Stimulated activated effector memory CD8-positive, alpha-beta T cell treated with anti-CD3 and anti-CD28 coated beads, Interleukin-12 subunit alpha, Interleukin-12 subunit beta, amount 100 ng/mL, for 72 hours (primary cell): ENCODE results near the gene NEURL3.
"Not testable (repeated sequence)": the region's sequence is repeated elsewhere in the genome, so short reads cannot be mapped to it uniquely, and the experiment has no call there.

Experiments used
- ATAC-seq: fragments of 150-1000 bp; cut with Tn5 transposase; 2 replicates; pipeline ENCODE4 v1.10.0; 2021
- DNase-seq, 2 donors: peaks; one replicate each; pipeline ENCODE4 v3.0.0; 2021 to 2022; ENCODE audit warnings: low spot score in 2 of 2
- H3K27ac Mint-ChIP-seq: one replicate; pipeline ENCODE4 v1.8.0; 2022; ENCODE audit warnings: mild to moderate bottlenecking, mixed read lengths
- H3K36me3 Mint-ChIP-seq: one replicate; pipeline ENCODE4 v1.8.0; 2022; ENCODE audit warnings: mild to moderate bottlenecking, mixed read lengths
- H3K4me1 Mint-ChIP-seq: one replicate; pipeline ENCODE4 v1.8.0; 2022; ENCODE audit warnings: mixed read lengths
- H3K4me3 Mint-ChIP-seq: one replicate; pipeline ENCODE4 v1.8.0; 2022; ENCODE audit warnings: mild to moderate bottlenecking, mixed read lengths
- H3K9me3 Mint-ChIP-seq: one replicate; pipeline ENCODE4 v1.8.0; 2022; ENCODE audit warnings: mixed read lengths

NEURL3 gene

GRCh38 chr2:96468904-96469303 is 36.3 kb downstream of the NEURL3 start:
- Mint-ChIP-seq H3K4me3 (no peak overlapping the region), H3K27ac (no peak overlapping the region), H3K4me1 (peaks cover 9% of the 10 kb centered on the region), H3K36me3 (no peaks in the 10 kb centered on the region), H3K9me3 (no peaks in the 10 kb centered on the region)
- DNase-seq (no peak), ATAC-seq (no peak)

GRCh38 chr2:96464651-96465050 is 40.5 kb downstream of the NEURL3 start:
- no peak overlapping the region for H3K27ac Mint-ChIP-seq
- no peak for ATAC-seq

DNA sequence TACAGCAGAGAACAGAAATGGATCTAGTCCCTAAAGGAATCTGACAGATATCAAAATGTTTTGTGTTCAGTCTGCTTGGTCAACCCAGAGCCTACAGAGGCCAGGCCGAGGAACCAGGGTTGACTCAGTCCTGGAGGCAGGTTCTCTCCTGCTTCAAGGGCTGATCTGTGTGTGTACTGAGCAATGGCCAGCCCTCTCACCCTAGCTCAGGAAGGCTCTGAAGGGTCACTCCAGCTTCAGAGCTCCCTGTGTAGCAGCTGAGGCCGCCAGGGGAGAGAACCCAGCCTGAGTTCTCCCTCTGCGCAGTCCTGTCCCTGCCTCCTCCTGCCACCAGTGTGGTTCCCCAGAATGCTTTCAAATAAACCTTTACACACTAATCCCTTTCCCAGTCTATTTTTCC is 41.1 kb downstream of the NEURL3 start:
- Mint-ChIP-seq H3K27ac (no peak overlapping the region), H3K9me3 (no peaks in the 10 kb centered on the region), H3K36me3 (no peaks in the 10 kb centered on the region), H3K4me3 (no peak overlapping the region), H3K4me1 (no peaks in the 10 kb centered on the region)
- ATAC-seq (peak; percentile 36), DNase-seq (no peak)

More at GRCh38 chr2:96464651-96465050, 40.5 kb downstream of the NEURL3 start:
- H3K4me1 Mint-ChIP-seq = no peaks in the 10 kb centered on the region
- H3K4me3 Mint-ChIP-seq = no peak overlapping the region
- DNase-seq = no peak
- H3K9me3 Mint-ChIP-seq = no peaks in the 10 kb centered on the region
- H3K36me3 Mint-ChIP-seq = no peaks in the 10 kb centered on the region

DNA sequence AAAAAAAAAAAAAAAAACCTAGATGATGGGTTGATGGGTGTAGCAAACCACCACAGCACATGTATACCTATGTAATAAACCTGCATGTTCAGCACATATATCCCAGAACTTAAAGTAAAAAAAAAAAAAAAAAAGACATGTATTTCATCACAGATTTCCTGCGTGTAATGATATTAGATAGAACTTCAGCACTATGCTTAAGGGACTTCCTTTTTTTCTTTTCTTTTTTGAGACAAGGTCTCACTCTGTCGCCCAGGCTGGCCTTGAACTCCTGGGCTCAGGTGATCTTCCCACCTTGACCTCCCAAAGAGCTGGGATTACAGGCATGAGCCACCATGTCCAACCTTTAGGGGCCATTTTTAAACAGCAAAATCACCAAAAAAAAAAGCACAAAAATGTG is 42.0 kb downstream of the NEURL3 start:
- DNase-seq (no peak), ATAC-seq (no peak)
- no peaks in the 10 kb centered on the region for H3K4me1 Mint-ChIP-seq
- H3K27ac Mint-ChIP-seq = no peak overlapping the region
- no peaks in the 10 kb centered on the region for H3K36me3 Mint-ChIP-seq
- H3K4me3 Mint-ChIP-seq = no peak overlapping the region
- no peaks in the 10 kb centered on the region for H3K9me3 Mint-ChIP-seq

DNA sequence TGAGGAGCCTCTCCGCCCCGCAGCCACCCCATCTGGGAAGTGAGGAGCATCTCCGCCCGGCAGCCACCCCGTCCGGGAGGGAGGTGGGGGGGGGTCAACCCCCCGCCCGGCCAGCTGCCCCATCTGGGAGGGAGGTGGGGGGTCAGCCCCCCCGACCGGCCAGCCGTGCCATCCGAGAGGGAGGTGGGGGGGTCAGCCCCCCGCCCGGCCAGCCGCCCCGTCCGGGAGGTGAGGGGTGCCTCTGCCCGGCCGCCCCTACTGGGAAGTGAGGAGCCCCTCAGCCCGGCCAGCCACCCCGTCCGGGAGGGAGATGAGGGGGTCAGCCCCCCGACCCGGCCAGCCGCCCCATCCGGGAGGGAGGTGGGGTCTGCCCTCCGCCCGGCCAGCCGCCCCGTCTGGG is 43.5 kb downstream of the NEURL3 start:
- not testable (repeated sequence) for H3K4me1 Mint-ChIP-seq, DNase-seq, ATAC-seq, H3K4me3 Mint-ChIP-seq, H3K27ac Mint-ChIP-seq, H3K9me3 Mint-ChIP-seq, H3K36me3 Mint-ChIP-seq

GRCh38 chr2:96452053-96452452 is 53.1 kb downstream of the NEURL3 start:
- Mint-ChIP-seq H3K4me3 (no peak overlapping the region), H3K9me3 (no peaks in the 10 kb centered on the region), H3K27ac (no peak overlapping the region), H3K36me3 (no peaks in the 10 kb centered on the region), H3K4me1 (no peaks in the 10 kb centered on the region)
- ATAC-seq = no peak
- DNase-seq = no peak

DNA sequence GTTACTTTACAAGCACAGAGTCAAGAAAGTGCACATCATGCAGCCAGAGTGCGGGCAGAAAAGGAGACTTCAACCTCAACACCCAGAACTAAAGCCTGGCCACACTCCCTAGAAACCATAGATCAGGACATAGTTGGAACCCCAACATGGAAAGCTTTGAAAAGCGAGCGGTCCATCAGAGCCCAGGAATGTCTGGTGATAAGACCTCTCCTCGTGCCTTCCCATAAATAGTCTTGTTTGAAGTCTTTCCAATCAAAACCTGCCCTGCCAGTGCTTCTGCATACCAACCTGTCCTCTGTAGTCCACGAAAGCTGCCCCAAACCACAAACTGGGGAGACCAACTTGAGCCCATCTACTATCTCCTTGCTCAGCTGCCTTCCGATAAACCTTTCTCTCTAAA is 55.5 kb downstream of the NEURL3 start:
- H3K4me3 Mint-ChIP-seq = no peak overlapping the region
- H3K36me3 Mint-ChIP-seq = no peaks in the 10 kb centered on the region
- no peaks in the 10 kb centered on the region for H3K9me3 Mint-ChIP-seq
- no peak for ATAC-seq
- H3K27ac Mint-ChIP-seq = no peak overlapping the region
- DNase-seq = no peak
- H3K4me1 Mint-ChIP-seq = no peaks in the 10 kb centered on the region

- ATAC-seq = no peak
- no peak overlapping the region for H3K27ac Mint-ChIP-seq
- H3K4me1 Mint-ChIP-seq = no peaks in the 10 kb centered on the region
These were observed 56.0 kb downstream of the NEURL3 start for GRCh38 chr2:96449174-96449573.

DNA sequence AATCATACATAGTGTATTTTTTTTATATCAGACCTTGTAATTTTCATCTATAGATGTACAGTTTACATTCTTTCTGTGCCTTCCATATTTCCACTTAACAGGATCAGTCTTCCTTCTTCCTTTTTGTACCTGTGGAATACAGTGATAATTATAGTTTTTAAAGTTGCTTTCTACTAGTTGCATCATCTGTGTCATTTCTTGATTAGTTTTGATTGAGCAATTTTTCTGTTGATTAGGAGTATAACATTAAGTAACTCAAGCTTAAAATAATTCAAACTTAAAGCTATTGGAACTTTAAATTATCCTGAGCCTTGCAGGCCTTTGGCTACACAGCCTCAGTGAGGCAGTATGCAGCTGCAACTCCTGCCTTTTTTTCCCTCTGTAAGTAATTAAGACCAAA is 57.4 kb downstream of the NEURL3 start:
- Mint-ChIP-seq H3K4me3 (no peak overlapping the region), H3K9me3 (no peaks in the 10 kb centered on the region), H3K36me3 (no peaks in the 10 kb centered on the region), H3K27ac (no peak overlapping the region), H3K4me1 (no peaks in the 10 kb centered on the region)
- ATAC-seq (no peak), DNase-seq (no peak)

More at GRCh38 chr2:96449174-96449573, 56.0 kb downstream of the NEURL3 start:
- Mint-ChIP-seq H3K9me3 (no peaks in the 10 kb centered on the region), H3K4me3 (no peak overlapping the region), H3K36me3 (no peaks in the 10 kb centered on the region)
- DNase-seq = no peak
